ENCODE results near the gene FAM228A.

The FAM228A gene

GRCh38 chr2:24231461-24231881 is 56.6 kb downstream of the FAM228A start:
- no peak for DNase-seq

- no peak for DNase-seq
Measured at GRCh38 chr2:24233321-24233720, 58.5 kb downstream of the FAM228A start.

- no peak for DNase-seq
Measured at GRCh38 chr2:24237313-24237712, 62.5 kb downstream of the FAM228A start.

- no peak for DNase-seq
Measured at GRCh38 chr2:24238158-24238557, 63.3 kb downstream of the FAM228A start.

- no peak for DNase-seq
Measured at GRCh38 chr2:24239553-24239952, 64.7 kb downstream of the FAM228A start.
